ENCODE results near the gene SIRT6. TPM values are rescaled to one million over a fixed set of nuclear protein-coding genes. Genes with fewer than 3 reads are reported as not detected.
"Not testable (repeated sequence)": the region's sequence is repeated elsewhere in the genome, so short reads cannot be mapped to it uniquely, and the experiment has no call there.

SIRT6 gene
- total RNA-seq, 1 experiment from 2014 or later: 22.9 TPM

GRCh38 chr19:4194353-4194752 is 12.0 kb upstream of the SIRT6 start:
- no peak for DNase-seq
- CTCF ChIA-PET: no interaction called here
- Mint-ChIP-seq H3K27ac (ENCODE audit: unreplicated experiment) (no peak overlapping the region), H3K4me1 (ENCODE audit: low read depth, unreplicated experiment) (peaks cover 12% of the 10 kb centered on the region), H3K9me3 (ENCODE audit: low read depth, unreplicated experiment) (peaks cover 7% of the 10 kb centered on the region), H3K36me3 (ENCODE audit: insufficient read depth, unreplicated experiment) (peaks cover 10% of the 10 kb centered on the region), H3K4me3 (ENCODE audit: low read depth, unreplicated experiment) (no peak overlapping the region), H3K27me3 (ENCODE audit: unreplicated experiment) (peaks cover 61% of the 10 kb centered on the region)
- TF ChIP-seq CTCF (IDR thresholded peaks at IDR 0.05; ENCODE audit: unreplicated experiment): no peak
- no TSS peak for BruUV-seq (replicated peaks)
- intact Hi-C loops (cut with micrococcal nuclease; ENCODE audit: unreplicated experiment): no loop called here

GRCh38 chr19:4192537-4192936 is 10.2 kb upstream of the SIRT6 start:
- H3K27ac Mint-ChIP-seq (ENCODE audit: unreplicated experiment); H3K9me3 Mint-ChIP-seq (ENCODE audit: low read depth, unreplicated experiment); H3K4me3 Mint-ChIP-seq (ENCODE audit: low read depth, unreplicated experiment); CTCF ChIA-PET; intact Hi-C loops (cut with micrococcal nuclease; ENCODE audit: unreplicated experiment); DNase-seq; H3K4me1 Mint-ChIP-seq (ENCODE audit: low read depth, unreplicated experiment); BruUV-seq (replicated peaks); H3K36me3 Mint-ChIP-seq (ENCODE audit: insufficient read depth, unreplicated experiment): not testable (repeated sequence)
- H3K27me3 Mint-ChIP-seq (ENCODE audit: unreplicated experiment): peaks cover 43% of the 10 kb centered on the region

GRCh38 chr19:4189641-4190040 is 7.3 kb upstream of the SIRT6 start:
- CTCF ChIA-PET: no interaction called here
- TF ChIP-seq CTCF (IDR thresholded peaks at IDR 0.05; ENCODE audit: unreplicated experiment): no peak
- Mint-ChIP-seq H3K9me3 (ENCODE audit: low read depth, unreplicated experiment) (no peaks in the 10 kb centered on the region), H3K36me3 (ENCODE audit: insufficient read depth, unreplicated experiment) (peaks cover under 1% of the 10 kb centered on the region), H3K27me3 (ENCODE audit: unreplicated experiment) (peaks cover 39% of the 10 kb centered on the region), H3K27ac (ENCODE audit: unreplicated experiment) (no peak overlapping the region), H3K4me1 (ENCODE audit: low read depth, unreplicated experiment) (no peaks in the 10 kb centered on the region), H3K4me3 (ENCODE audit: low read depth, unreplicated experiment) (no peak overlapping the region)
- intact Hi-C loops (cut with micrococcal nuclease; ENCODE audit: unreplicated experiment): loop anchor here (10.0 kb wide), 1 partner anchor 135 kb away; no protein-coding TSS in a partner anchor
- no TSS peak for BruUV-seq (replicated peaks)
- no peak for DNase-seq

GRCh38 chr19:4187313-4188122 is 5.2 kb upstream of the SIRT6 start:
- CTCF ChIA-PET: no interaction called here
- H3K36me3 Mint-ChIP-seq (ENCODE audit: insufficient read depth, unreplicated experiment): peaks cover 10% of the 10 kb centered on the region
- H3K27ac Mint-ChIP-seq (ENCODE audit: unreplicated experiment): no peak overlapping the region
- BruUV-seq (replicated peaks): no TSS peak
- peaks cover 28% of the 10 kb centered on the region for H3K27me3 Mint-ChIP-seq (ENCODE audit: unreplicated experiment)
- no peak for TF ChIP-seq CTCF (IDR thresholded peaks at IDR 0.05; ENCODE audit: unreplicated experiment)
- intact Hi-C loops (cut with micrococcal nuclease; ENCODE audit: unreplicated experiment): loop anchor here (10.0 kb wide), 1 partner anchor 133 kb away; no protein-coding TSS in a partner anchor
- no peak for DNase-seq
- H3K4me1 Mint-ChIP-seq (ENCODE audit: low read depth, unreplicated experiment): no peaks in the 10 kb centered on the region
- H3K9me3 Mint-ChIP-seq (ENCODE audit: low read depth, unreplicated experiment): no peaks in the 10 kb centered on the region
- no peak overlapping the region for H3K4me3 Mint-ChIP-seq (ENCODE audit: low read depth, unreplicated experiment)

Measured in Calu3 (cell line).